OCI-LY1 (cell line): ENCODE measurements around the gene UGCG.

ENCODE experiments used
- H2AFZ ChIP-seq: fragments of 200-600 bp; sonication (generic), shearing (Covaris generic); 2 replicates; pipeline ENCODE4 v1.6.0; 2014; ENCODE audit warnings: antibody characterized with exemption, mild to moderate bottlenecking, low read length
- H3F3A ChIP-seq: fragments of 200-600 bp; sonication (generic), shearing (Covaris generic); 2 replicates; pipeline ENCODE4 v1.6.0; 2014; ENCODE audit warnings: mild to moderate bottlenecking, antibody characterized with exemption, low read length, moderate library complexity; ENCODE audit not compliant: insufficient read depth
- H3K27ac ChIP-seq: fragments of 200-600 bp; sonication (generic); 2 replicates; pipeline ENCODE4 v1.5.1; 2014; ENCODE audit warnings: low read length, mixed run types, mild to moderate bottlenecking, low read depth; ENCODE audit not compliant: poor library complexity, severe bottlenecking
- H3K27me3 ChIP-seq: fragments of 200-600 bp; sonication (generic); 2 replicates; pipeline ENCODE4 v1.6.0; 2014; ENCODE audit warnings: antibody characterized with exemption, mild to moderate bottlenecking, low read length, moderate library complexity; ENCODE audit not compliant: insufficient read depth
- H3K36me3 ChIP-seq: fragments of 200-600 bp; sonication (generic); 2 replicates; pipeline ENCODE4 v1.6.1; 2014; ENCODE audit warnings: mild to moderate bottlenecking, antibody characterized with exemption, low read length, moderate library complexity, mixed read lengths; ENCODE audit not compliant: insufficient read depth
- H3K4me1 ChIP-seq: fragments of 200-600 bp; sonication (generic); 2 replicates; pipeline ENCODE4 v1.5.1; 2014; ENCODE audit warnings: mild to moderate bottlenecking, low read length, moderate library complexity; ENCODE audit not compliant: insufficient read depth, severe bottlenecking
- H3K4me2 ChIP-seq: fragments of 200-600 bp; sonication (generic), shearing (Covaris generic); 2 replicates; pipeline ENCODE4 v1.6.1; 2014; ENCODE audit warnings: low read length
- H3K4me3 ChIP-seq: fragments of 200-600 bp; sonication (generic); 2 replicates; pipeline ENCODE4 v1.5.1; 2014; ENCODE audit warnings: low read length, low read depth, mild to moderate bottlenecking, mixed read lengths; ENCODE audit not compliant: poor library complexity, severe bottlenecking
- H3K79me2 ChIP-seq: fragments of 200-600 bp; shearing (Covaris generic); 2 replicates; pipeline ENCODE4 v1.6.1; 2016; ENCODE audit warnings: mixed run types, low read length, mixed read lengths; ENCODE audit not compliant: insufficient read depth
- H3K9ac ChIP-seq: fragments of 200-600 bp; sonication (generic), shearing (Covaris generic); 2 replicates; pipeline ENCODE4 v1.6.1; 2014; ENCODE audit warnings: mild to moderate bottlenecking, low read length, mixed read lengths
- H3K9me2 ChIP-seq: fragments of 200-600 bp; sonication (generic), shearing (Covaris generic); 2 replicates; pipeline ENCODE4 v1.6.1; 2014; ENCODE audit warnings: low read depth, mild to moderate bottlenecking, low read length, mixed read lengths
- H3K9me3 ChIP-seq: fragments of 200-600 bp; shearing (Covaris generic); 2 replicates; pipeline ENCODE4 v1.6.1; 2014; ENCODE audit warnings: low read length, mixed read lengths
- H4K20me1 ChIP-seq: fragments of 200-600 bp; sonication (generic), shearing (Covaris generic); 2 replicates; pipeline ENCODE4 v1.6.0; 2016; ENCODE audit warnings: mild to moderate bottlenecking, low read length; ENCODE audit not compliant: insufficient read depth
- EZH2 ChIP-seq: fragments of 200-600 bp; sonication (generic), shearing (Covaris generic); IDR thresholded peaks from 2 replicates; pipeline ENCODE4 v1.8.0; 2017; ENCODE audit warnings: borderline replicate concordance, mixed run types, mild to moderate bottlenecking, antibody characterized with exemption, low read length, moderate library complexity, mixed read lengths
- TF ChIP-seq, protein P1 (sequence below): fragments of 200-600 bp; sonication (generic), shearing (Covaris generic); IDR thresholded peaks from 2 replicates; pipeline ENCODE4 v1.5.1; 2017; ENCODE audit warnings: mild to moderate bottlenecking, antibody characterized with exemption, low read length, moderate library complexity, mixed read lengths

Gene UGCG

DNA sequence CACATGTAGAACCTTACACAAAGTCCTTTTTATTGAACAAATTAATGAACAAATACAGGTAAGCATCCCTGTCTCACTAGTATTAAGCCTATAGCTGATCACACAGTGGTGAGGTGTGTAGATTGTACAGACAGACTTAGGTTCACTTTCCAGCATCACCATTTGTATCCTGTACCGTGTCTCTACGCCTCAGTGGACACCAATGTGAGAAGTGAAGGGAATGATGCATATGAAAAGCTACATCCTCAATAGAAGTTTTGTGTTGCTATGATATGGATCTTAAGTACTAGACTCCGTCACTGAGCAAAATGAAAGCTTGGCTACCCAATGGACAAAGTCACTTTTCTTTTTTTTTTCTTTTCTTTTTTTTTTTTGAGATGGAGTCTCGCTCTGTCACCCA is 46.6 kb downstream of the UGCG start:
- Histone ChIP-seq H3K27me3 (no peaks in the 10 kb centered on the region), H3F3A (no peaks in the 10 kb centered on the region), H3K9ac (no peak overlapping the region), H4K20me1 (no peaks in the 10 kb centered on the region), H3K79me2 (no peaks in the 10 kb centered on the region), H3K4me1 (peaks cover 6% of the 10 kb centered on the region), H3K27ac (no peak overlapping the region), H3K9me3 (no peaks in the 10 kb centered on the region), H3K4me2 (no peak overlapping the region), H3K4me3 (no peak overlapping the region), H2AFZ (no peak overlapping the region), H3K36me3 (no peaks in the 10 kb centered on the region), H3K9me2 (no peaks in the 10 kb centered on the region)
- TF ChIP-seq EZH2: no peak
- TF ChIP-seq, protein P1, sequence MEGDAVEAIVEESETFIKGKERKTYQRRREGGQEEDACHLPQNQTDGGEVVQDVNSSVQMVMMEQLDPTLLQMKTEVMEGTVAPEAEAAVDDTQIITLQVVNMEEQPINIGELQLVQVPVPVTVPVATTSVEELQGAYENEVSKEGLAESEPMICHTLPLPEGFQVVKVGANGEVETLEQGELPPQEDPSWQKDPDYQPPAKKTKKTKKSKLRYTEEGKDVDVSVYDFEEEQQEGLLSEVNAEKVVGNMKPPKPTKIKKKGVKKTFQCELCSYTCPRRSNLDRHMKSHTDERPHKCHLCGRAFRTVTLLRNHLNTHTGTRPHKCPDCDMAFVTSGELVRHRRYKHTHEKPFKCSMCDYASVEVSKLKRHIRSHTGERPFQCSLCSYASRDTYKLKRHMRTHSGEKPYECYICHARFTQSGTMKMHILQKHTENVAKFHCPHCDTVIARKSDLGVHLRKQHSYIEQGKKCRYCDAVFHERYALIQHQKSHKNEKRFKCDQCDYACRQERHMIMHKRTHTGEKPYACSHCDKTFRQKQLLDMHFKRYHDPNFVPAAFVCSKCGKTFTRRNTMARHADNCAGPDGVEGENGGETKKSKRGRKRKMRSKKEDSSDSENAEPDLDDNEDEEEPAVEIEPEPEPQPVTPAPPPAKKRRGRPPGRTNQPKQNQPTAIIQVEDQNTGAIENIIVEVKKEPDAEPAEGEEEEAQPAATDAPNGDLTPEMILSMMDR: no peak

DNA sequence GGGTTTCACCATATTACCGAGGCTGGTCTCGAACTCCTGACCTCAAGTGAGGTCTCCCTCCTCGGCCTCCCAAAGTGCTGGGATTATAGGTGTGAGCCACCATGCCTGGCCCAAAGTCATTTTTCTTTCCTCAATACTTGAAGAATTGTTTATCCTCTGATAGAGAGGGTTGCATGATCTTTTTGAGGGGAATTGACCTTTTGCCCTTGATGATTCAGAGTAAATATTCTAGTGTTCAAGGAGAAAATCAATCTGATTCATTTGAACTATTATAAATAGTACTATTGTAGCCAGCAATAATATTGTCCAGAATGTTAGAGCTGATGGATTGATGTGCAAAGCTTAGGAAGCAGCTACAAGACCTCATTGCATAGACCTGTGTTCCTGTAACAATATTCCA is 47.1 kb downstream of the UGCG start:
- Histone ChIP-seq H3K36me3 (no peaks in the 10 kb centered on the region), H3K4me1 (peaks cover under 1% of the 10 kb centered on the region), H3K27ac (no peak overlapping the region), H3K27me3 (no peaks in the 10 kb centered on the region), H2AFZ (no peak overlapping the region), H3K9me2 (no peaks in the 10 kb centered on the region), H3K79me2 (no peaks in the 10 kb centered on the region), H3K4me3 (no peak overlapping the region), H3K4me2 (no peak overlapping the region), H3F3A (no peaks in the 10 kb centered on the region), H3K9ac (no peak overlapping the region), H3K9me3 (no peaks in the 10 kb centered on the region), H4K20me1 (no peaks in the 10 kb centered on the region)
- TF ChIP-seq, protein P1: no peak
- TF ChIP-seq EZH2: no peak

DNA sequence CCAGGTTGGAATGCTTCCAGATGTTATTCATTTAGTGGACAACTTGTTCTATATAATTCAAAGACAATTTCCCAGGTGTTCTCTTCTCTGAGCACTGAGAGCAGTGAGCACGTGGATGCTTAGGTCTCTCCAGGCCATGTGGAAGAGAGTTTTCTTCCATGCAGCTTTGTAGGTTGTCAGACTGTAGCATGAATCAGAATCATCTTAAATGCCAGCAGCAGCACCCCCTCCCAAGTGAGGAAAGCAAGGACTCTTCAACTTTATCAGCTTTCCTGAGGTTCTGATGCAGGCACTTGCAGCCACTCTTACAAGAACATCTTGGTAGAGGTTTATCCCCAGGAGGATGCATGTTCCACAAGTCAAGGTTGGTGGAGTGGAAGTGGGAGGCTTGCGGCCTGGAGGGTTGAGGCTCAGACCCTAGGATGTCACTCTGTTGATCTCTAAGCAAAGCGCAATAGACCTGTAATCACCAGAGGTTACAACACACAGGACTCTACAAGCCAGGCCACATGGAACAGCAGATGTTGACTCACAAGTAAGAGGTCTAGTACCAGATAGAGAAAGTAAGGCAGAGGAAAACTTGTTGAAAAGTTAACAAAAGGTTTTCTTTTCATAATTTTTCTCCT is 47.7 kb downstream of the UGCG start:
- no peaks in the 10 kb centered on the region for H3K9me3 ChIP-seq
- no peak overlapping the region for H3K9ac ChIP-seq
- no peaks in the 10 kb centered on the region for H3K9me2 ChIP-seq
- no peaks in the 10 kb centered on the region for H4K20me1 ChIP-seq
- H3K79me2 ChIP-seq: no peaks in the 10 kb centered on the region
- no peak overlapping the region for H3K27ac ChIP-seq
- no peaks in the 10 kb centered on the region for H3K36me3 ChIP-seq
- no peaks in the 10 kb centered on the region for H3K4me1 ChIP-seq
- H2AFZ ChIP-seq: no peak overlapping the region
- no peaks in the 10 kb centered on the region for H3K27me3 ChIP-seq
- no peak overlapping the region for H3K4me3 ChIP-seq
- TF ChIP-seq EZH2: no peak
- TF ChIP-seq, protein P1: no peak
- no peaks in the 10 kb centered on the region for H3F3A ChIP-seq
- no peak overlapping the region for H3K4me2 ChIP-seq
